ENCODE measurements around the gene ATP6V0B. TPM values are rescaled to one million over a fixed set of nuclear protein-coding genes. Genes with fewer than 3 reads are reported as not detected.

Gene ATP6V0B
- total and polyA plus RNA-seq, 2 of the 8 experiments (the other 6 are each of a cell fraction or from before 2014, with no cell fraction given): 105 to 308 TPM

- no peak for TF ChIP-seq HDAC2 (IDR thresholded peaks at IDR 0.05; ENCODE audit: borderline replicate concordance in 1 of 2, low read depth in 2 of 2, low read length in 2 of 2)
Observed at GRCh38 chr1:43930168-43930948, 44.4 kb upstream of the ATP6V0B start (continued).
